AG08396 (cell line): Measurements from ENCODE around the gene PNISR.

Experiments
- DNase-seq: peaks from one replicate; pipeline ENCODE4 v3.0.0; 2012; ENCODE audit warnings: low spot score, mixed read lengths

PNISR gene

DNA sequence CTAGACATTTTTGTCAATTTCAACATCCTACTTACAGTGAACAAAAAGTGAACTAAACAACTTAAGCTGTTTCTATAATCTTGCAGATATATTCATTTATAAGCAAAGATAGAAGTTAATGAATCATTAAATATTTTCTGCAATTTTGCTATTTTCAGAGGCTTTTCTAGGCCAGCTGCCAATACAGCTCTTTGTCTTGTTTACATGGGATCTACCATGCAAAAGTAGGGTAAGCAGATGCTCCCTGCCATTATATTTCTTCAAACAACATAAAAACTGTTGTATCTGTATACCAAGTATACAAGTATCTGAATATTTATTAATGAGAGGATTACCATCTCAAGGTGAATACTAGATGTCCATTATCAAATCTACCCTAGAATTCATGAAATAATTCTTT, 15.4 kb downstream of the PNISR start:
- no peak for DNase-seq

DNA sequence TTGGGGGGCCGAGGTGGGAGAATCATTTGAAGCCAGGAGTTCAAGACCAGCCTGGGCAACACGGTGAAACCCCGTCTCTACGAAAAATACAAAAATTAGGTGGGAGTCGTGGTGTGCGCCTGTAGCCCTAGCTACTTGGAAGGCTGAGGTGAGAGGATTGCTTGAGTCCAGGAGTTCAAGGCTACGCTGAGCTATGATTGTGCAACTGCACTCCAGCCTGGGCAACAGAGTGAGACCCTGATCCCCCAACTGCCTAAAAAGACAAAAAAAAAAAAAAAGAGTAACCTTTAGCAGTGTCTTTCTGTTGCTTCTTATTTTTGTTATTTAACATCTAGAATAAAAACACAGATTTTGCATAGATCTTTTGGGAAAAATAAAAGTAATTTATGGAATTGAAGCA, 18.0 kb downstream of the PNISR start:
- DNase-seq: no peak

GRCh38 chr6:99402448-99402847, 22.7 kb downstream of the PNISR start:
- no peak for DNase-seq

- no peak for DNase-seq
Measured at GRCh38 chr6:99397287-99397686, 27.8 kb downstream of the PNISR start.

DNA sequence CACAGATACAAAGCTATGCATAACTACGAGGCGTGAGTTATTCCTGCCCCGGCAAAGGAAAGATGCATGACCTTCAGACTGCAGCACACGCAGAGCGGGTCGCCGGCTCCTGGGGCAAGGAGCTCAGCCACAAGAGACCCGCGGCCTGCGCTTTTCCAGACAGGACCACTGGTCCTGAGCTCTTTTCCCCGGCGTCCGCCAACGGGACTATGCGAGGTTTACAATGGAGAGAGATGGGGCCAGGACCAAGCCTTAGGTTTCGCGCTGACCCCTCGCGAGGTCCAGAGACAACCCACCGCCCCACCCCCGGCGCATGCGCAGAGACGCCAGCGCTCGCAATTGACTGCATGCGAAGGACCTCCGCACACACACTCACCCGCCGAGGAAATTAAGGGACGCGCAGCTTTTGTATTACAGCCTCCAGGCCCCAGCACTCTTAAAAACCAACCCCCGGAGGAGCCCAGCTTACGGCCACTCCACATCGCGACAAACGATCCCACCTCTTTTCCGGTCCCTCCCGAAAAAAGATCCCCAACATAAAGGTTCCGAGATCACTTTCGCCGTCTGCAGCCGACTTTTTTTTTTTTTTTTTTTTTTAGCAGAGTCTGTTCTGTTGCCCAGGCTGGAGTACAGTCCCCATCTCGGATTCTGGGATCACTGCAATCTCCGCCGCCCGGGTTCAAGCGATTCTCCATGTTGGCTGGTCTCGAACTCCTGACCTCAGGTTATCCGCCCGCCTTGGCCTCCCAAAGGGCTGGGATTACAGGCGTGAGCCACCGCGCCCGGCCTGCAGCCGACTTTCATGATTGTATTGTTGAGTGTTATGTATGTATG, 31.2 kb downstream of the PNISR start, which contains the start of gene COQ3:
Gene COQ3, minus strand, starts transcription at position 498 of the 834 bp plus-strand sequence. Its CDS starts 16 bp downstream, at position 482.
- DNase-seq: peak; percentile 93

GRCh38 chr6:99393366-99393697, 31.8 kb downstream of the PNISR start:
- DNase-seq: no peak

- DNase-seq: no peak
Measured at GRCh38 chr6:99390896-99391295, 34.2 kb downstream of the PNISR start.

DNA sequence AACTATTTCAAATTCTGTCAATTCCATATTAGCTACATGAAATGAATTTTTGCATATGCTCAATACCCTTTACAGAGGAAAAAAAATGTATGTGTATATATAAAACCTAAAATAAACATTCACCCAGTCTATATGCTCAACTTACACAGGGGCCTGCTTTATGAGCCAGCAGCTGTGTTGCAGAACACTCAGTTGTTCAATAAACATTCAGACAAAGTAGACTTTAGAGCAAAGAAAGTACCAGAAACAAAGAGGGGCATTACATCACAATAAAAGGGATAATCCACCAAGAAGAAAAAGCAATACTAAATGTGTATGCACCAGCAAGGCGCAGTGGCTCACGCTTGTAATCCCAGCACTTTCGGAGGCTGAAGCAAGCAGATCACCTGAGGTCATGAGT, 40.6 kb downstream of the PNISR start:
- DNase-seq: no peak

DNA sequence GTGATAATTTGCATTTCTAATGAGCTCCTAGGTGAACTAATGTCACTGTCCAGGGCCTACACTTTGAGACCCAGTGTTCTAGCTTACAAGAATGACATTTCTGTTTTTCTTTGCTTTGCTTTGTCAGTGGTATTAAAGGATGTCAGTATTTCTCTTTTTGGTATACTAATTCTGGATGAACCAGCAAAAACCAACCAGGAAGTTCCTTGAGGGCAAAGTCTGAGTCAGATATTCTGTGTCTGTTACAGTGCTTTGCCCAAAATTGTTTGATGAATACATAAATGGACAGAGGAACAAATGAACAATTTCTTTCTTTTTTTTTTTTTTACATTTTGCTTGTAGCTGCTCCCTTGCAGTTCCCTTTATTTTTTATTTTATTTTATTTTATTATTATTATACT, 46.5 kb downstream of the PNISR start:
- DNase-seq: no peak

GRCh38 chr6:99369533-99369932, 55.6 kb downstream of the PNISR start:
- no peak for DNase-seq

- DNase-seq: no peak
Measured at GRCh38 chr6:99366852-99367251, 58.3 kb downstream of the PNISR start.

- no peak for DNase-seq
Measured at GRCh38 chr6:99364026-99364425, 61.1 kb downstream of the PNISR start.

DNA sequence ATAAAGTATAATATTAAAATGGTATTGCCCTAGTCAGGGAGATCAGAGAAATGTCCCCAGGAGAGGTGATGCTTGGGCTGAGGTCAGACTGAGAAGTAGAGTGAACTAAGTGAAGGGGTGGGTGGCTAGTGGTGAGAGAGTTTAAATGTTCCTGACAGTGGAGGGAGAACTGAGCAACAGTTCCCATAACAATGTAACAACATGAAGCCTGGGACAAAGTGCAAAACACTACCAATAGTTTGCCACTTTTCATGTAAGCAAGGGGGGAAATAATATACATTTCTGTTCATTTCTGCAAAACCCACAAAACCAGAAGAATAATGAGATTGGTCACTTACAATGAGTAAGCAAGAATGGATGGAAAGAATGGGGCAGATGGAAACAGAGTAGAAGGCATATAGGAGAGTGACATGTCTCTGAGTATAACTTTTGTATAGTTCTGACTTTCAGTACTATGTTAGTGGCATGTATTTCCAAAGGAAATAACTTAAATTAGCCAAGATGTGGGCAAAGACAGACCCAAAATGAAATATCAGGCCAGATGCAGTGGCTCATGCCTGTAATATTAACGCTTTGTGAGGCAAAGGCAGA, 62.3 kb downstream of the PNISR start:
- DNase-seq: no peak

DNA sequence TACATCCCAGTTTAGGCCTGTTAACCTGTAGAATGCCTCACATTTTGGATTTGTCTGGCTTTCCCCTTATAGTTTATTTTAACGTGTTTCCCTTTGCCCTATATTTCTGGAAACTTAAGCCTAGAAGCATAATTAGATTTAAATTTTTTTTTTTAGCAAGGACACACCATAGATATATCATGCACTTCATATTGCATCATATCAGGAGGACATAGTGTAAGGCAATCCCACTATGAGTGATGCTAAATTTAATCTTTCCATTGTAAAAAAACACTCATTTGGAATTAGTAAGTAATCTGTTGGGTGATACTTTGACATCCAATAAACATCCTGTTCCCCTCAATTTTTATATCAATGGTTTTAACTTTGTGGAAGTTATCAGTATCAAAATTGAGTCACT, 65.3 kb downstream of the PNISR start:
- DNase-seq: no peak

- no peak for DNase-seq
Measured at GRCh38 chr6:99356641-99357040, 68.5 kb downstream of the PNISR start.

- DNase-seq: no peak
Measured at GRCh38 chr6:99354983-99355382, 70.1 kb downstream of the PNISR start.

DNA sequence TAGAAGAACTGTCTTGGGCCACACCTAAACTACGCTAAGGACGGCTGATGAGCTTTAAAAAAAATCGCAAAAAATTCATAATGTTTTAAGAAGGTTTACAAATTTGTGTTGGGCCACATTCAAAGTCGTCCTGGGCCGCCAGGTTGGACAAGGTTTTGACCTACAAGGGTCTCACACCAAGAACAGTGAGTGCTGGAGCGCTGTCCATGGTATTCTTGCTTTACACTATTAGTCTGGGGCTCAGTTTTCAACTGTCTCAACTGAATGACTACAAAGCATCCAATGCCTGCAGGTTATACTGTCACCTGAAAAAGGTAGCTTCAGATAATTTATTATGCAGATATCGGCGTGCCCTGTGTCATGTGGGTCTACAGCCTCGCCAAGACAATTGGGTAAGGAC, 72.0 kb downstream of the PNISR start:
- no peak for DNase-seq

DNA sequence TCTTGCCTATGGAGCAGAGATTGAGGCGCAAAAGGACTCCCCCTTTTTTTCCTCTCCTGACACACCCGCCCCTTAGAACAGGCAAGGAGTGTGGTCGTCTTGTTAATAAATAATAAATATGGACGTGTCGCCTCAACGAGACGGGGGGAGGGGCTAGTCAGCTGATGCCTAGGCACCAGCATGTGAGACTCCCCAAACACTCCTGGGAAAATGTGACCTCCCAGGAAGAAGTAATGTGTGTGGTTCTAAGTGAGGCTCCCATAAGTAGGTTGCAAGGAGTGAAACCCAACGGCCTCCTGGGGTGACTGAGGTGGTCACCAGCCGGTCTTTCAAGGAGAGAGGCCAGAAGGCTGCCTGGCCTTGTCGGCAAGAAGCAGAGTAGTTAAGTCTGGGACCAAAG, 74.5 kb downstream of the PNISR start:
- DNase-seq: no peak

DNA sequence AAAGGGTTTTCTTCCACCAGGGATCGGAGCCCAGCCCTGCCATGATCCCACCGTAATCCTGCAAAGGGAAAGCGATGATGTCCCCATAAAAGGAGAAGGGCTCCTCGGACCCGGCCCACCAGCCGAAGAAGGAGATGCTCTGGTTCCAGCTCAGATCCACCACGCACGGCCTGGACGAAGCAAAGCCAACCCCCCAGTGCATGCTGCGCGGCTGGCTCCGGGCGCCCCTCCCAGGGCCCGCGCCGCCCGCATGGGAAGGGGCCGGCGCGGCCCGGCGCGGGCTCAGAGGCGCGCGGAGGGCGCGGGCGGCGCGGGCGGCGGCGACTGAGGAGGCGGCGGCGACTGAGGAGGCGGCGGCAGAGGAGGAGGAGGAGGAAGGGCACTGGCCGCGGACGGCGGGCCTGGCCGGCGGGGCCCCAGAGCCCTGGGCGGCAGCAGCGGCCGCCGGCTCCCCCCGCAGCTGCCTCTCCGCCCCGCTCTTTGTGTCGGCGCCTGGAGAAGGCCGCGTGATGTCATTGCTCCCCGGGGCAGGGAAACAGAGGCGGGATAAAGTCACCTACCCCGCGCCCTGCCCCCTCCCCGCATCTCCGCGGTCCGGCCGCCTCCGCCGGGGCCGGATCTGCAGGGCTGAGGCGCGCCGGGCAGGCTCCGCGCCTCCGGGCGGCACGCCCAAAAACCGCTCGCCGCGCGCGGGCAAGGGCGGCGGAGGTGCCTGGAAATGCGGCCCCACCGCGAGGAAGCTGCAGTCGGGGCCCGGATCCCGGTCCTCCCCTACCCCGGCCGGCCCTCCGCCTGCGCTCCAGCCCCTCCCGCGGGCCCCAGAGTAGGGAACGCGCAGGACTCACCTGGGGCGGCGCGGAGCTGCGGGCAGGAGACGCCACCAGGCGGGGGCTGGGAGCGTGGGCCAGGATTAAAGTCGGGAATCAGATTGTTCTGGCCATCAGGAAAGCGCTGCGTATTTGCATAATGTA, 75.7 kb downstream of the PNISR start, which contains the start of gene FAXC:
Gene FAXC, minus strand, starts transcription at position 504 of the 971 bp plus-strand sequence. Its CDS starts 302 bp downstream, at position 202.
- DNase-seq: peak; percentile 56

- DNase-seq: no peak
Measured at GRCh38 chr6:99348288-99349170, 76.6 kb downstream of the PNISR start.
